ENCODE results near the gene SYCP2L.
A peak's percentile ranks its signal among the peaks of the same experiment; 100 is the strongest.
"Not testable (repeated sequence)": the region's sequence is repeated elsewhere in the genome, so short reads cannot be mapped to it uniquely, and the experiment has no call there.

SYCP2L gene

DNA sequence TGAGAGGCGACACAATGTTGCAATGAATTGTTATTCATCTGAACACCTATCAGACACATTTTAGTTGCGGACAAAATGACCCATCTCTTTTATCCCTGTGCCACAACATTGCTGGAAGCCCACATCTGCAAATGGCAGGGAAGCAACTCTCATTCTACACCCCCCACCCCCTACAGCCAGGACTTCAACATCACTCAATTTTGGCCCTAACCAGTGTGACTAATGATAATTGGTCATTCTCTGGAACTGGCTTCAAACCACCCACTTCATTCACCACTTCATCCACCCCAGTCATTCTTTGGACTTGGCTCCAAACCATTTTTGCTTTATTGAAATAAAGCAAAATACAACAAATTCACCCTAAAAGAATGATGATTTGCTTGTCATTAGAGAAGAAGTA, 6.5 kb upstream of the SYCP2L start:
- no peak for DNase-seq (ENCODE audit: low read depth)

DNA sequence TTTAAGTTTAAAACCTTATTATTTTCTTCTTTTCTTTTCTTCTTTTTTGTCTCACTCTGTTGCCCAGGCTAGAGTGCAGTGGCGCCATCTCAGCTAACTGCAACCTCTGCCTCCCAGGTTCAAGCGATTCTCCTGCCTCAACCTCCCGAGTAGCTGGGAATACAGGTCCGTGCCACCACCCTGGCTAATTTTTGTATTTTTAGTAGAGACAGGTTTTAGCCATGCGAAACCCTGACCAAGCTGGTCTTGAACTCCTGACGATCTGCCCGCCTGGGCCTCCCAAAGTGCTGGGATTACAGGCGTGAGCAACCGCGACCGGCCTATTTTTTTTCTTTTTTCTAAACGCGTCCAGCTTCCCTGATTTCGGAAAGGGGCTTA, 4.6 kb upstream of the SYCP2L start:
- DNase-seq (ENCODE audit: low read depth), result not testable (repeated sequence)

DNA sequence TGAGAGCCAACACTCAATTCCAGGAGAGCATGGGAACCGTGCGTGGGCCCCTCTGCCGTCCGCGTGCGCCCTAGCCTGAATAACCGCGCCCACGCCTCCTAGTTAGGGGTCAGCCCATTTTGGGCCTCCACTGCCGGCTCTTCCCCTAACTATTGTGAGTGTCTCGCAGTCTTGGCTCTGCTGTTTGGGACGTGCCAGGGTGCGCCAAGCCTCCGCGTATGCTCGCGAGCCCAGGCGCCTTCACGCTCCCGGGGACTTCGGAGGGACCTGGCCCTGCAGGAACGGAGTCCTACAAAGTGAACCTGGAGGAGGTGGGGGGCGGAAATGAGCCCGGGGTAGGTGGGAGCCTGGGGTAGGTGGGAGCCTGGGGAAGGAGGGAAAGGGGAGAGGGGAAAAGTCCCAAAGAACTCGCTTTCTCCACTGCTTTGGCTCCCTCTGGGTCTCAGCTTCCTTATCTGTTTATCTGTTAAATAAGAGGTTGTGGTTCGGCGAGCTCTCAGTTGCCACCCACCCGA, 4.1 kb upstream of the SYCP2L start:
- DNase-seq (ENCODE audit: low read depth), result no peak

DNA sequence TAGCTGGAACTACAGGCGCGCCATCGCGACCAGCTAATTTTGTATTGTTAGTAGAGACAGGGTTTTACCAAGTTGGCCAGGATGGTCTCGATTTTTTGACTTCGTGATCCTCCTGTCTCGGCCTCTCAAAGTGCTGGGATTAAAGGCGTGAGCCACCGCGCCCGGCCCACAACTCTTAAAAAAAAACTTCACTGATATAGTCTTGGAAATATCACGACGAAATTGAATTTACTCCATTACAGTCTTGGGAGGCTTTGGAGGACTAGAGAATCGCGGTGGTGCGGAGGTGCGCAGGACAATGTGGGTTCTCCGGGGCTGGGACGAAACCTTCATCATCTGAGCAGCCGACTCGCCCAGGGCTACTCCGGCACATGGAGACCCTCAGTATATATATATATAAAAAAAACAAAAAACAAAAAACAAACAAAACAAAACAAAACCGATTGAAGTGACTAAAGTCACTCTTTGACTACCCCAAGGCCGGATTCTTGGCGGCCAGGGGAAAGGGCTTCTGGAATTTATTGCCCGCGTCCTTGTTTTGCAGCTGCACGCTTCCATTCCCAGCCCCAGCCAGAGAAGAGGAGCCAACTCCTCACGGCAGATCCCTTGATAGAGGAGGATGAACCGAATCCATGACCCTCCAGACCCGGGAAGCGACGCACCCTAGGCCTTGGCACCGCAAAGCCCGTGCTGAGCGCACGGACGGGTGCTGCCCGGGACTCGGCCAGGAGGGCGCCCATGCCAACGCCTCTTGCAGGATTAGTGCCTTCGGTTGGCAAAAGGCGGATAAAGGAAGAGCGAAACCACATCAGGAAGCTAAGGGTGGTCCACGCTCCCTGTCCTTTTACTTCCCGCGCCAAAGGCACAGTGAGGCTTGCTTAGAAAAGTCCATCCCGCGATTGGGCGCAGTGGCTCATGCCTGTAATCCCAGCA, 3.3 kb upstream of the SYCP2L start:
- DNase-seq (ENCODE audit: low read depth), result no peak

DNA sequence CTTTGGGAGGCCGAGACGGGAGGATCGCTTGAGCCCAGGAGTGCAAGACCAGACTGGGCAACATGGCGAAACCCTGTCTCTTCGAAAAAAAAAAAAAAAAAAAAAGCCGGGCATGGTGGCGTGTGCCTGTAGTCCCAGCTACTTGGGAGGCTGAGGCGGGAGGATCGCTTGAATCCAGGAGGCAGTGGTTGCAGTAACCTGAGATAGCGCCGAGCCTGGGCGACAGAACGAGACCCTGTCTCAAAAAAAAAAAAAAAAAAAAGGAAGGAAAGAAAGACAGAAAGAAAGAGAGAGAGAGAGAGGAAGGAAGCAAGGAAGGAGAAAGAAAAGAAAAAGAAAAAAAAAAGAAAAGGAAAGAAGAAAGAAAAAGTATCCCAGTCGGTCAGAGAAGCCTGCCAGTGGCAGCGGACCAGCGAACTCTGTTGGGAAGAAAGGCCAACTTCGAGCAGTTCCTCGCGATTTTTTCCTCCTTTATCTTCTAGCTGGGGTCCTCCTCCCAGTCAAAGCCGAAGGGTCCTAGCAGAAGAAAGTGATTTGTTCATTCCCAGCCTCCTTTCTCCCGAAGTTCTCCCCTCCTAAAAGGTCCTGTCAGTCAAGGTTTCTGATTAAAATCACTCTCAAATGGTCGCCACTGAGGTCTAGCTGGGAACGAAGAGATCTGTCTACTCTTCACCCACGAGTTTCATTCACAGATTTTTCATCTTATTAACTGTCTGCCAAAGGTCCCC, 2.4 kb upstream of the SYCP2L start:
- no peak for DNase-seq (ENCODE audit: low read depth)

DNA sequence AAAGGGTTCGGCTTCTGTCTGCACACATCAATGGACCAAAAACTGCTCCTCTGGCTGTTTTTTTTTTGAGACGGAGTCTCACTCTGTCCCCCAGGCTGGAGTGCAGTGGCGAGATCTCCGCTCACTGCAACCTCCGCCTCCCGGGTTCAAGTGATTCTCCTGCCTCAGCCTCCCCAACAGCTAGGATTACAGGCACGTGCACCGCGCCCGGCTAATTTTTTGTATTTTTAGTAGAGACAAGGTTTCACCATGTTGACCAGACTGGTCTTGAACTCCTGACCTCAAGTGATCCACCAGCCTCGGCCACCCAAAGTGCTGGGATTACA, 524 bp upstream of the SYCP2L start:
- not testable (repeated sequence) for DNase-seq (ENCODE audit: low read depth)

DNA sequence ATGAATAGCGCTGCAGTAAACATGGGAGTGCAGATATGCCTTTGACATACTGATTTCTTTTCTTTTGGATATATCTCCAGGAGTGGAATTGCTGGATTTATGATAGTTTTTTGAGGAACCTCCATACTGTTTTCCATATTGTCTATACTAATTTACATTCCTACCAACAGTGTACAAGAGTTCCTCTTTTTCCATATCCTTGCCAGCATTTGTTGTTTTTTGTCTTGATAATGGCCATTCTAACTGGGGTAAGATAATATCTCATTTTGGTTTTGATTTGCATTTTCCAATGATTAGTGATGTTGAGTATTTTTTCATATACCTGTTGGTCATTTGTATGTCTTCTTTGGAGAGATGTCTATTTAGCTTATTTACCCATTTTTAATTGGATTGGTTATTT, 3.3 kb downstream of the SYCP2L start:
- no peak for DNase-seq (ENCODE audit: low read depth)

DNA sequence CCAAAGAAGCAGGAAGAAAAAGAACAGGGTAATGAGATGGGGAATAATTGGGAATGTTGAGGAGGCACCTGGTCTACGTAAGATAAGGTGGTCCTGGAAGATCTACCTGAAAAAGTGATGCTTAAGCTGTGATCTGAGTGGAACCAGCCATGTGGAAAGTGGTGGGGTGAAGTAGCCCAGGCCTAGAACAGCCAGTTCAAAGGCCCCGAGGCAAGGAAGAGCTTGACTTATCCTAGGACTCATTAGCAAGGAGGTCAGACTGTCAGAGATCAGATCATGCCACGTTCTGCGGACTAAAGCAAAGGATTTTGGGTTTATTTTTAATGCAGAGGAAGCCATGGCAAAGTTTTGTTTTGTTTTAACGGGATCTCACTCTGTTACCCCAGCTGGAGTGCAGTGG, 5.1 kb downstream of the SYCP2L start:
- DNase-seq (ENCODE audit: low read depth), result no peak

DNA sequence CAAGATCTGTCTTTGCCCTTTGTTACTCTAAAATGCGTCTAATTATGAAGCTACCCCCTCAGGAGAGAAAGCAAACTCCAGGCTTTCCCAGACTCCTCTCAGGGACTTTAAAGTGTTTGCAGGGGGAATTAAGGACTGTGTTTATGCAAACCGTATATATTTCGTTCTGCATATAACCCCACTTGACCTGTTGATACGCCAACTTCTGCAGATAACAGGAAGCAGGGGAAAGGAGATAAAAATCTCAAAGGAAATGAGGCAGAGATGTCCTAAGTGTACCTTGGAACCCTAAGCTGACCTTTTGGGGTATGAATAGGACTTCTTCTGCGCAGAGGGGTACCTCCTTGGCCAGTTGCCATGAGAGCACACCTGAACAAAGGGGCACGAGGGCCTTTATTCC, 8.1 kb downstream of the SYCP2L start:
- DNase-seq (ENCODE audit: low read depth), result no peak

DNA sequence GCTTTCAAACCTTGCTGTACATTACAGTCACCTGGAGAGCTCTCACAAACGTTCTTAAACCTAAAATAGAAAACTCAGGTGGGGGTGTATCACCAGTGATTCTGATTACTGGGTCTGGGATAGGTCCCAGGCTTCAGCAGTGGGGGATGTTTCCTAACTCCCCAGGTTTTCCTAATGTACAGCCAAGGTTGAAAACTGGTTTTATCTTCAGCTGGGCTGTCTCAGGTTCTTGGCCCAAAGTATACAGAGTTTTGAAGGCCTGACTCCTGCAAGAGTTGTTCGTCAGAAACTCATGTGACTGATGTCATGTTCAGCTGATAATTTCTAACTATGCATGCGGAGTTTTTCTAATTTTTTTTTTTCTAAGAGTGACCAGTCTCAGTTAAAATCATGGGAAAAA, 9.8 kb downstream of the SYCP2L start:
- DNase-seq (ENCODE audit: low read depth), result no peak

DNA sequence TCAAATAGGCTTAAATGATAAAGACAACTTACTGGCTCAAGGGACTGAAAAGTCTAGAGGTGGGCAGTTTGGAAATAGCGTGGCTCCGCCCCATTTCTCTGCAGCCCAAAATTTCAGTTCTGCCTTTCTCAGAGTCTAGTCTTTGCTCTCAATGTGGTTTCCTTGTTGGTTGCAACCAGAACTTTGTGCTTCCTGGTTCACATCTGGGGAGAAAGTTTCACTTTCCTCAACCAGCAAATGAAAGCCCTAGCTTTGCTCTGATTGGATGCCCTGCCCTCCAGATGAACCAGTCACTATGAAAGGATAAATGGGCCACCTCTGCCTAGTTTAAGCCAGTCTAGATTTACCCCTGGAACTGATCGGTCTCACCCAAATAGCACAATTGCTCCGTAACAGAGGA, 14.9 kb downstream of the SYCP2L start:
- no peak for DNase-seq (ENCODE audit: low read depth)

DNA sequence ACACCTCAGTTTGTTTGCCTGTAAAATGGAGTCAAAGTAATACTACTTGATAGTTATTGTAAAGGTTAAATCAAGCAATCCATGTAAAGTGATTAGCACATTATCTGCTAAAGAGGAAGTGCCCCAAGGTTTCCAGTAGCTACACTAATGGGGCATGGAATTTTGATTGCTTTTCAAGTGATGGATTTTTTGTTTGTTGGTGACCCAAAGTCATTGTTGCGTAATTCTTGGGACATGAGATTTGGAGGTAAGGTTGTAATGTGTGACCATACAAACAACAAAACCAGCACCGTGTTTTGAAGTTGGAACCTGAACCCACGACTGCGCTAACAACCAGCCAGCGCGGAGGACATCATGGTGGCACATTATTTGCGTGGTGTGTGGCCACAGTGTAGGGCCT, 17.2 kb downstream of the SYCP2L start:
- no peak for DNase-seq (ENCODE audit: low read depth)

DNA sequence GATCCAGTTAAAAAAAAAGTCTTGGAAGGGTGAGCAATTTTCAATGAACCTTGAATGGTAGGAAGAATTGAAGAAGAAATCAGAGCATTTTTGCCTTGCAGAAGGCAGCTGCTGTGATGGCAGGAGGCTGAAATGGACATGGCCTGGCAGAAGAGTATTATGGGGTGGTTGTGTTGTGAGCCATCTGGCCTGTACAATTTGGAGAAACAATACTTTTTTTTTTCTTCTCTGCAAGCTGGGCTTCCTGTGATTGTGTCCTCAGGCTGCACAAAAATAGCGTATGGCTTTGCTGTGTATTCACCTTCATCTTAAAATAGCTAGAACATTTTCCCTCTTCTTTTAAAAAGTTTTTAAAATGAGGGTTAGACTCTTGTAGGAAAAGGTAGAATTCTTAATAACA, 21.4 kb downstream of the SYCP2L start:
- no peak for DNase-seq (ENCODE audit: low read depth)

DNA sequence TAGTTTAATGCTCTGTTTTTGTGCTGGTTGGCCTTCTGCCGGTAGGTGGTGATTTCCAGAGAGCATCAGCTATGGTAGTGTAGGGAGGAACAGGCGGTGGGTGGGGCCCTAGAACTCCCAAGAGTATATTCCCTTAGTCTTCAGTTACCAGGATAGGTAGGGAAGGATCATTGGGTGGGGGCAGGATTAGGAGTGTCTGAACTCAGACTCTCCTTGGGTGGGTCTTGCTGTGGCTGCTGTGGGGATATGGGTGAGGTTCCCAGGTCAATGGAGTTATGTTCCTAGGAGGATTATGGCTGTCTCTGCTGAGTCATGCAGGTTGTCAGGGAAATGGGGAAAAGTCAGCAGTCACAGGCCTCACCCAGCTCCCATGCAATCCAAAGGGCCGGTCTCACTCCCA, 32.7 kb downstream of the SYCP2L start:
- not testable (repeated sequence) for DNase-seq (ENCODE audit: low read depth)

DNA sequence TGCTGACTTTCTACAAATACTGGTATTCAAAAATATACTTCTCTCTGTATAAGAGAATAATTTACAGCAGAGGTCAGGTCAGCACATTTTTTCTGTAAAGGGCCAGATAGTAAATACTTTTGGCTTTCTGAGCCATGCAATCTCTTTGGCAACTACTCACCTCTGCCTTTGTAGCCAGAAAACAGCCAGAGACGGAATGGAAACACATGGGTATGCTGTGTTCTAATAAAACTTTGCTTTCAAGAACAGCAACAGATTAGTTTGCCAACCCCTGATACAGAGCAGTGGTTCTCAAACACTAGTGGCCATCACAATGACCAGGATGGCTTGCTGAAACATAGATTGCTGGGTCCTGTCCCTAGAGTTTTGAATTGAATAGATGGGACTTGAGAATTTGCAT, 46.3 kb downstream of the SYCP2L start:
- no peak for DNase-seq (ENCODE audit: low read depth)

DNA sequence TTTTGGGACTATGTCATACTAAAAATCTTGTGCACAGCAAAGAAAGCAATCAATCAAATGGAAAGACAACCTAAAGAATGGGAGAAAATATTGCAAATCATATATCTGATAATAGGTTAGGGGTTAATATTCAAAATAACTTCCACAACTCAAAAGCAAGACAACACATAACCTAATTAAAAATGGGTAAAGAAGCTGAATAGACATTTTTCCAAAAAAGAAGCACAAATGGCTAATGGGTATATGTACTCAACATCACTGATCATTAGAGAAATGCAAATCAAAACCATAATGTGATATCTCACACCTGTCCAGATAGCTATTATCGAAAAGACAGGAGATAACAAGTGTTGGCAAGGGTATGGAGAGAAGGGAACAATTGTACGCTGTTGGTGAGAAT, 53.0 kb downstream of the SYCP2L start:
- no peak for DNase-seq (ENCODE audit: low read depth)

DNA sequence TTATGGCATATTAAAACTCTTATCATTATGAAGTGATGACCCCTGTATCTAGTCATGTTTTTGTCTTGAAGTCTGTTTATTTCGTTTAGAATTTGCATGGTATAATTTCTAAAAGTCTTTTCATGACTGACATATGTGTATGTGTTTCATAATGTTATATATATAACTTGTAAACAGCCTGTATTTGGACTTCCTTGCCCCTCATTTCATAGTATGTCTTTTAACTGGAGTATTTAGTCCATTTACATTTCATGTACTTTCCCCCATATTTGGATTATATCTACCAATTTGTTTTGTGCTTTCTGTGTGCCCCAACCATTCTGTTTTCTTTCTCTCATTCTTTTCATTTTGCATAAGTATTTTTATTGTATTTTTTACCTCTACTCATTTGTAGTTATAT, 59.0 kb downstream of the SYCP2L start:
- no peak for DNase-seq (ENCODE audit: low read depth)

DNA sequence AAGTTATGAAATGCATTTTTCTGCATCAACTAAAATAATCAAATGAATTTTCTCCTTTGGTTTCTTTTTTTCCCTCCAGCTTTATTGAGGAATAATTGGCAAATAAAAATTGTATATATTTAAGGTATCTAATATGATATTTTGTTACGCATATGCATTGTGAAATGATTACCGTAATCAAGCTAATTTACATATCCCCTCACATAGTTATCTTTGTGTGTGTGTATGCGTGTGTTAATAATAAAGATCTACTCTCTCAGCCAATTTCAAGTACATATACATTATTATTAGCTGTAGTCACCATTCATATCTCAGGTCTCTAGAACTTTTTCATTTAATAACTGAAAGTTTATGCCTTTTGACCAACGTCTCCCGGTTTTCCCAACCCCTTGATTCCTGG, 61.1 kb downstream of the SYCP2L start:
- no peak for DNase-seq (ENCODE audit: low read depth)

DNA sequence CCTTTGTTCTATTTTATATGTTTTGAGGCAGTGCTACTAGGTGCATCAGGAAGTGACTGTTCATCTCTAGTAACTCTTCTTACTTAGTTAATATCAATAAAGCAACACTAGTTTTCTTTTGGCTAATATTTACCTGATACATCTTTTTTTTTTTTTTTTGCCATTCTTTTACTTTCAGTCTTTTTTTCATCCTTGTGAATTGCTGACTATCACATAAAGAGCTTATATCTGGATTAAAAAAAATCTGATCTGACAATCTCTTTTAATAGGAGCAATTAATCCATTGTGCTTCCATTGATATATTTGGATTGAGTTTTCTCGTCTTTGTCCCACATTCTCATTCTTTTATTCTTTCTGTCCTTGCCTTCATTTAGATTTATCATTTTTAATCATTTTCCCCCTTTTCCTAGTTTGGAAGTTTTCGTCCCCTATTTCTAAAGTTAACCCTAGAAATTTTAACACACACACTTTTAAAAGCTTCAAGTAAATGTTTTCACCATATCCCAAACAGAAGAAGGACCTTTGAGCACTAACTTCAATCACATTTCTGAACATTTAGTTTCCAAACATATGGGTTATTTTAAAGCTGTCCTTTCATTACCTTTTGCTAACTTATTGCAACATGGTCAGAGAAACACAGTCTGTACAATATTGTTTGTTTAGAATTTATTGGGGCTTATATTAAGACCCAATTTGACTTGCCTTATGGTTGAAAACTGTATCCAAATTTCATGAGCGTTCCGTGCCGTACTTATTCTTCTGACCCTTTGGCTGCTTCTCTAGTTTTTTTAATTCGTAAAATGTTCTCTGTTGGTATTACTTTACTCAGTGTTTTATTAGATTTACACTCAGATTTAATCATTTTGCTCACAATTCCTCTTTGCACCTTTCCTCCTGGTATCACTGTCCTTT, 63.0 kb downstream of the SYCP2L start:
- DNase-seq (ENCODE audit: low read depth), result no peak

DNA sequence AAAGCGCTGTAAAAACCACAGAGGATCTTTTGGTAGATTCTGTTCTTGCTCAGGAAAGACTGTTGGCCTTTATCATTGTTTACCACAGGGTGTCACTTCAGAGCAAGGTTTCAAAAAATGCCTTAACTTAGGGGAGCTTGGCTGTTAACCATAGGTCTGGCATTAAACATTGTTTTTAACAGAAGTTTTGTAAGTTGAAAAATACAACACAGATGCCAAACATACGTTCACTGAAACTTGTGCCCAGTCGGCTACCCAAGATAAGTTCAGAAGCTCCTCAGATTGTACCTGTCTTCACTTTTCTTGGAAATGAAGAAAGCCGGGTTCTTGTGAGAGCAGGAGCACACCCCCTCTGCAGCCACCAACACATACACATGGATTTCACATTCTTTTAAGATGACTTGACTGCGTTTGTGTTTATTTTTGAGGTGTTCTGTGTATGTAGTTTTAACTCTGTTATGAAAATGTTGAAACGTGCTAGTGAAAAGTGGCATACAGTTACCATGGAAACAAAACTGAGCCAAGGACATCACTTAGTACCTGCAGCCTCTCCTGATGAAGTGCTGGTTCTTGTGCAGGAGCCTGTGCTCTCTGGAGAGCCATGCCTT, 64.9 kb downstream of the SYCP2L start:
- DNase-seq (ENCODE audit: low read depth), result no peak

DNA sequence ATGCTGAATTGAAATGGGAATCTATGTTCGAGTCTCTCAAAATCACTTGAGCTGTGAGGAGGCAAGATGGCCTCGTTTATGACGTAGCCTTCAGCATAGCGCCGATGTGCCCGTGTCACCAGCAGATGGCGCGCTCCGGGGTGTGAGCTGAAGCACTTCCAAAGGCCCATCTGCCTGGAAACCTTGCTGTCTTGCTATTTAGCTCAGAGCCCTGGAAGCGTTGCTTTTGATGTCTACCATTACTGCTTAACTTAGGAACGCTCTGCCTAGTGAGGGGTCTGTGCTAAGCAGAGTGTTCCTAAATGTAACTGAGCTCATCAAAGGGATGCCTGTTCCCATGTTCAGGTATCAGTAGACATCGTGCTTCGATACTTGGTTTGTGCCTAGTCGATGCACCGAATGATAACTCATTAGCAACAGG, 67.7 kb downstream of the SYCP2L start:
- DNase-seq (ENCODE audit: low read depth), result peak; percentile 71

DNA sequence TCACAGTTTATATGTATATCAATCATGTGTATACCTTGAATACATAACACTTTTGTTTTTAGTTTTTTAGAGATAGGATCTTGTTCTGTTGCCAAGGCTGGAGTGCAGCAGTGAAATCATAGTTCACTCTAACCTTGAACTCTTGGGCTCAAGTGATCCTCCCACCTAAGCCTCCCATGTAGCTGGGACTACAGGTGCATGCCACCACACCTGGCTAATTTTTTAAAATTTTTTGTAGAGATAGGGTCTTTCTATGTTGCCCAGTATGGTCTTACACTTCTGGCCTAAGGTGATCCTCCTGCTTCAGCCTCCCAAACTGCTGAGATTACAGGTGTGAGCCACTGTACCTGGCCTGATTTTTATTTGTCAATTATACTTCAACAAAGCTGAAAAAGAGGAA, 69.9 kb downstream of the SYCP2L start:
- no peak for DNase-seq (ENCODE audit: low read depth)
